ENCODE measurements around the gene MYZAP.

GRCh38 chr15:57731530-57732103, 139.9 kb downstream of the MYZAP start:
- TF ChIP-seq CTCF (IDR thresholded peaks at IDR 0.05; ENCODE audit: borderline replicate concordance, extremely low read depth, low read length, poor library complexity, severe bottlenecking) (no peak), EZH2 (IDR thresholded peaks at IDR 0.05; ENCODE audit: borderline replicate concordance, low read depth, low read length, severe bottlenecking) (no peak)
